ENCODE measurements around the gene ART3. TPM values are rescaled to one million over a fixed set of nuclear protein-coding genes. Genes with fewer than 3 reads are reported as not detected.

ART3 gene
- total and polyA plus RNA-seq, 4 donors, result 0.68 to 0.81 TPM; not detected in 2

GRCh38 chr4:76148142-76148865 lies 73.8 kb downstream of the ART3 start, which contains the start of gene NUP54:
NUP54 (minus strand) TSS chr4:76148397; CDS start chr4:76148374, 23 bp downstream.
- Histone ChIP-seq H3K27ac (ENCODE audit: low read depth in 1 of 2, low read length in 2 of 2) (peak within 1 kb of the TSS in 1 of 2 donors; percentile 76), H3K4me1 (ENCODE audit: control insufficient read depth in 1 of 2, insufficient read depth in 2 of 2, low read length in 2 of 2) (no peaks in the 10 kb centered on the region), H3K4me3 (ENCODE audit: low read length in 2 of 2) (peak within 1 kb of the TSS; percentile 80 to 83), H3K9me3 (ENCODE audit: control insufficient read depth, low read length) (no peaks in the 10 kb centered on the region), H3K27me3 (ENCODE audit: control insufficient read depth in 1 of 2, insufficient read depth in 2 of 2, low read length in 1 of 2) (no peaks in the 10 kb centered on the region), H3K36me3 (ENCODE audit: control insufficient read depth in 1 of 2, insufficient read depth in 2 of 2, low read length in 1 of 2) (no peaks in the 10 kb centered on the region)
- WGBS, 2 donors, result 0% methylated on average over 46 to 47 of the region's 47 CpGs
- intact Hi-C loops (cut with DNase I), result loop anchor here in 1 of 2 donors (10.0 kb wide), 1 partner anchor 154 kb away; the partner anchor contains the start of gene SDAD1
- DNase-seq (peak; percentile 97 to 98), ATAC-seq (ENCODE audit: low FRiP score) (peak; percentile 100)

DNA sequence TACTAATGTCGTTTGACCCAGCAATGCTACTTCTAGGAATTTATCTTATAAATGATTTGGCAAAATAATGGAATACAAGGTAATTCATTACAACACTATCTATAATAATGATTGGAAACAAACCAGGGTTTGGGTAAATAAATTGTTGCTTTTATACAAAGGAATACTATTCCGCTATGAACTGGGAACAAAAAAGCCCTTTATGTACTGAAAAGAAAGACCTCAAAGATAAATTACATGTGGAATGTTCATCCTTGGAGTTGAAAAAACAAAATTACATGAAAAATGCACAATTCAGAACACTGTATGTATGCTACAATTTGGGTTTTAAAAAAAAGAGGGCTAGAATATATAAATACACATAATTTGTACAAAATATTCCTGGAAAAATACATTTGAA lies 78.8 kb downstream of the ART3 start:
- H3K9me3 ChIP-seq (ENCODE audit: control insufficient read depth, low read length), result no peaks in the 10 kb centered on the region
- H3K4me3 ChIP-seq (ENCODE audit: low read length in 2 of 2), result no peak overlapping the region
- DNase-seq, result no peak
- no peaks in the 10 kb centered on the region for H3K36me3 ChIP-seq (ENCODE audit: control insufficient read depth in 1 of 2, insufficient read depth in 2 of 2, low read length in 1 of 2)
- intact Hi-C loops (cut with DNase I), result no loop called here
- no peak overlapping the region for H3K27ac ChIP-seq (ENCODE audit: low read depth in 1 of 2, low read length in 2 of 2)
- WGBS, 2 donors, result 91 to 94% methylated on average over 2 of the region's 2 CpGs
- no peaks in the 10 kb centered on the region for H3K27me3 ChIP-seq (ENCODE audit: control insufficient read depth in 1 of 2, insufficient read depth in 2 of 2, low read length in 1 of 2)
- no peak for ATAC-seq (ENCODE audit: low FRiP score)
- no peaks in the 10 kb centered on the region for H3K4me1 ChIP-seq (ENCODE audit: control insufficient read depth in 1 of 2, insufficient read depth in 2 of 2, low read length in 2 of 2)

GRCh38 chr4:76155979-76156378 lies 81.5 kb downstream of the ART3 start:
- no peak for ATAC-seq (ENCODE audit: low FRiP score)
- no peak overlapping the region for H3K4me3 ChIP-seq (ENCODE audit: low read length in 2 of 2)
- 91 to 96% methylated on average over 3 of the region's 3 CpGs for WGBS, 2 donors

DNA sequence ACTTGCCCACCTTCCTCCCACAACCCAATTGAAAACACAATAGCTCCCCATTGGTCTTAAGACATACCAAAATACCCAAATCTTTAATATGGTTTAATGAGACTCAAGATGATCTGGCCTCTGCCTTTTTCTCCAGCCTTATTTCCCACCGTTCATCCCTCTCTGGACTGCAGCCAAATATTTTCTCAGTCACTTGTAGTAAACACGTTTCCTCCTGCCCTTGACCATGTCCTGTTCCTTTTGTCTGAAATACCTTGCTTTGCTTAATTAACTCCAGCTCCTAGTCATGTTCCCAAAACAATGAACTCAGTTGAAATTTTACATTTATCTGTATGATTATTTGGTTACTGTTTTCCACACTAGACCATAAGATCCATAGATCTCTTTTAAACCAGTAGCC lies 82.1 kb downstream of the ART3 start:
- Histone ChIP-seq H3K27ac (ENCODE audit: low read depth in 1 of 2, low read length in 2 of 2) (no peak overlapping the region), H3K27me3 (ENCODE audit: control insufficient read depth in 1 of 2, insufficient read depth in 2 of 2, low read length in 1 of 2) (no peaks in the 10 kb centered on the region), H3K4me1 (ENCODE audit: control insufficient read depth in 1 of 2, insufficient read depth in 2 of 2, low read length in 2 of 2) (no peaks in the 10 kb centered on the region), H3K36me3 (ENCODE audit: control insufficient read depth in 1 of 2, insufficient read depth in 2 of 2, low read length in 1 of 2) (peaks cover 0 to under 1% of the 10 kb centered on the region in 2 donors), H3K4me3 (ENCODE audit: low read length in 2 of 2) (no peak overlapping the region), H3K9me3 (ENCODE audit: control insufficient read depth, low read length) (no peaks in the 10 kb centered on the region)
- 6 to 11% methylated on average over 2 of the region's 2 CpGs for WGBS, 2 donors
- DNase-seq (no peak), ATAC-seq (ENCODE audit: low FRiP score) (no peak)
- intact Hi-C loops (cut with DNase I), result no loop called here

More at GRCh38 chr4:76155979-76156378, 81.5 kb downstream of the ART3 start:
- intact Hi-C loops (cut with DNase I), result no loop called here
- no peaks in the 10 kb centered on the region for H3K27me3 ChIP-seq (ENCODE audit: control insufficient read depth in 1 of 2, insufficient read depth in 2 of 2, low read length in 1 of 2)
- no peaks in the 10 kb centered on the region for H3K9me3 ChIP-seq (ENCODE audit: control insufficient read depth, low read length)
- H3K36me3 ChIP-seq (ENCODE audit: control insufficient read depth in 1 of 2, insufficient read depth in 2 of 2, low read length in 1 of 2), result no peaks in the 10 kb centered on the region
- no peak overlapping the region for H3K27ac ChIP-seq (ENCODE audit: low read depth in 1 of 2, low read length in 2 of 2)
- no peaks in the 10 kb centered on the region for H3K4me1 ChIP-seq (ENCODE audit: control insufficient read depth in 1 of 2, insufficient read depth in 2 of 2, low read length in 2 of 2)
- no peak for DNase-seq

DNA sequence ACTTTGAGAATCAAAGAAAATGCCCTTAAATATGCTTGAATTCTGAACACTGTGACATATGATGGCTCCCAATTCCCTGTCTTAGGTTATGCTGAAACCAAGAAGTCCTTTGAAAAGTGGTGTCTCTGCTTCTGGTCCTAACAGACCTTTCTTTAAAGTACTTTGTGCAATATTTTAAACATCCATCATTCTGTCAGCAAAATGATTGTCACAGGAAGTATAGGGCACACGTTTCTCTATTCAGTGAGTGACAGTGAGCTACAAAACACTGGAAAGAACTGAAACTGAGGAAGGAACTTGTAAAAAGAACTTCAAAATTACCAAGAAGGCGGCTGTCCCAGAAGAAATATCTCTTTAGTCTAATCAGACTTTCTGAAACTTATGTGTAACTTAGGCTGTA lies 85.8 kb downstream of the ART3 start:
- no peak overlapping the region for H3K4me3 ChIP-seq (ENCODE audit: low read length in 2 of 2)
- intact Hi-C loops (cut with DNase I), result no loop called here
- 39 to 47% methylated on average over 2 of the region's 2 CpGs for WGBS, 2 donors

More for the DNA sequence above, 85.8 kb downstream of the ART3 start:
- no peak for ATAC-seq (ENCODE audit: low FRiP score)
- Histone ChIP-seq H3K4me1 (ENCODE audit: control insufficient read depth in 1 of 2, insufficient read depth in 2 of 2, low read length in 2 of 2) (no peaks in the 10 kb centered on the region), H3K27me3 (ENCODE audit: control insufficient read depth in 1 of 2, insufficient read depth in 2 of 2, low read length in 1 of 2) (no peaks in the 10 kb centered on the region), H3K9me3 (ENCODE audit: control insufficient read depth, low read length) (no peaks in the 10 kb centered on the region), H3K27ac (ENCODE audit: low read depth in 1 of 2, low read length in 2 of 2) (no peak overlapping the region), H3K36me3 (ENCODE audit: control insufficient read depth in 1 of 2, insufficient read depth in 2 of 2, low read length in 1 of 2) (peaks cover 5% of the 10 kb centered on the region in 2 donors)
- DNase-seq, result no peak

Other genes starting within 250 kb of the ART3 start
- under 1 TPM; 0.32 to 0.36 TPM for gene PPEF2, start 172.3 kb upstream of the ART3 start, total RNA-seq
- gene PPEF2, start 172.3 kb upstream of the ART3 start, polyA plus RNA-seq, result under 1 TPM in 1 of 2 donors, not detected in 1; 0.15 TPM
- 10 to 100 TPM; 24.9 to 41.4 TPM for gene NAAA, start 133.7 kb upstream of the ART3 start, total RNA-seq
- 10 to 100 TPM; 24.8 to 28.2 TPM for gene NAAA, start 133.7 kb upstream of the ART3 start, polyA plus RNA-seq
- gene SDAD1, start 83.8 kb upstream of the ART3 start, total RNA-seq, result 10 to 100 TPM; 30.2 to 36.5 TPM
- 10 to 100 TPM; 16.0 to 17.2 TPM for gene SDAD1, start 83.8 kb upstream of the ART3 start, polyA plus RNA-seq
- gene CXCL9, start 67.2 kb upstream of the ART3 start, total RNA-seq, result 1 to 10 TPM; 1.2 to 1.6 TPM
- gene CXCL9, start 67.2 kb upstream of the ART3 start, polyA plus RNA-seq, result 1 to 10 TPM in 1 of 2 donors, under 1 TPM in 1; 0.38 to 4.4 TPM
- 1 to 10 TPM; 1.8 to 2.6 TPM for gene CXCL10, start 51.2 kb upstream of the ART3 start, total RNA-seq
- 1 to 10 TPM in 1 of 2 donors, not detected in 1; 7.8 TPM for gene CXCL10, start 51.2 kb upstream of the ART3 start, polyA plus RNA-seq
- under 1 TPM; 0.23 to 0.45 TPM for gene CXCL11, start 38.6 kb upstream of the ART3 start, total RNA-seq
- 1 to 10 TPM in 1 of 2 donors, under 1 TPM in 1; 0.46 to 2.3 TPM for gene CXCL11, start 38.6 kb upstream of the ART3 start, polyA plus RNA-seq
- 10 to 100 TPM; 38.8 to 45.5 TPM for gene NUP54, start 73.7 kb downstream of the ART3 start, total RNA-seq
- gene NUP54, start 73.7 kb downstream of the ART3 start, polyA plus RNA-seq, result 10 to 100 TPM; 19.8 to 24.3 TPM
- 100 to 1,000 TPM; 138 to 154 TPM for gene SCARB2, start 139.1 kb downstream of the ART3 start, total RNA-seq
- 10 to 100 TPM; 44.3 to 73.6 TPM for gene SCARB2, start 139.1 kb downstream of the ART3 start, polyA plus RNA-seq
- 1 to 10 TPM; 1.8 to 2.4 TPM for gene FAM47E, start 177.0 kb downstream of the ART3 start, total RNA-seq
- gene FAM47E, start 177.0 kb downstream of the ART3 start, polyA plus RNA-seq, result 1 to 10 TPM; 1.2 to 1.9 TPM
- 10 to 100 TPM; 11.6 to 16.8 TPM for gene STBD1, start 232.0 kb downstream of the ART3 start, total RNA-seq
- 10 to 100 TPM in 1 of 2 donors, 1 to 10 TPM in 1; 7.4 to 11.9 TPM for gene STBD1, start 232.0 kb downstream of the ART3 start, polyA plus RNA-seq

All from aorta (tissue), 5 donors.